Activated CD4-positive, alpha-beta memory T cell treated with anti-CD3 and anti-CD28 coated beads for 36 hours (primary cell): ENCODE measurements around the gene ARMC6. TPM values are rescaled to one million over a fixed set of nuclear protein-coding genes. Genes with fewer than 3 reads are reported as not detected.

Experiments
- CTCF ChIA-PET: fragments of 350-600 bp; sonication (Branson Sonifier 250); formaldehyde crosslinking; loops from one replicate; lab custom pipeline; 2021; ENCODE audit warnings: antibody characterized with exemption, inconsistent platforms; lab: Charles Lee
- POLR2A ChIA-PET: fragments of 350-600 bp; sonication (Branson Sonifier 250); formaldehyde crosslinking; loops from one replicate; lab custom pipeline; 2021; ENCODE audit warnings: antibody characterized with exemption; lab: Charles Lee
- DNase-seq: peaks from one replicate; pipeline ENCODE4 v3.0.0-alpha.2; 2020
- H3K27ac Mint-ChIP-seq: one replicate; pipeline ENCODE4 v1.8.0; 2021; ENCODE audit warnings: mixed read lengths
- H3K27me3 Mint-ChIP-seq: one replicate; pipeline ENCODE4 v1.8.0; 2021; ENCODE audit warnings: mixed read lengths
- H3K36me3 Mint-ChIP-seq: one replicate; pipeline ENCODE4 v1.8.0; 2021; ENCODE audit warnings: mixed read lengths
- H3K4me1 Mint-ChIP-seq: one replicate; pipeline ENCODE4 v1.8.0; 2021; ENCODE audit warnings: low read depth, mixed read lengths
- H3K4me3 Mint-ChIP-seq: one replicate; pipeline ENCODE4 v1.8.0; 2021; ENCODE audit warnings: mild to moderate bottlenecking, mixed read lengths
- H3K9me3 Mint-ChIP-seq: one replicate; pipeline ENCODE4 v1.8.0; 2021; ENCODE audit warnings: mixed read lengths
- intact Hi-C: fragments of 100-400 bp; cut with micrococcal nuclease; formaldehyde crosslinking; loops from one replicate; pipeline ENCODE4 v1.15.1; 2023
- total RNA-seq, 2 experiments: library from RNA; stranded (reverse); gene quantifications; one replicate each; pipeline ENCODE4 v1.2.3, GENCODE V29; 2021

The ARMC6 gene
- total RNA-seq, result 10 to 100 TPM; 24.4 to 26.2 TPM

DNA sequence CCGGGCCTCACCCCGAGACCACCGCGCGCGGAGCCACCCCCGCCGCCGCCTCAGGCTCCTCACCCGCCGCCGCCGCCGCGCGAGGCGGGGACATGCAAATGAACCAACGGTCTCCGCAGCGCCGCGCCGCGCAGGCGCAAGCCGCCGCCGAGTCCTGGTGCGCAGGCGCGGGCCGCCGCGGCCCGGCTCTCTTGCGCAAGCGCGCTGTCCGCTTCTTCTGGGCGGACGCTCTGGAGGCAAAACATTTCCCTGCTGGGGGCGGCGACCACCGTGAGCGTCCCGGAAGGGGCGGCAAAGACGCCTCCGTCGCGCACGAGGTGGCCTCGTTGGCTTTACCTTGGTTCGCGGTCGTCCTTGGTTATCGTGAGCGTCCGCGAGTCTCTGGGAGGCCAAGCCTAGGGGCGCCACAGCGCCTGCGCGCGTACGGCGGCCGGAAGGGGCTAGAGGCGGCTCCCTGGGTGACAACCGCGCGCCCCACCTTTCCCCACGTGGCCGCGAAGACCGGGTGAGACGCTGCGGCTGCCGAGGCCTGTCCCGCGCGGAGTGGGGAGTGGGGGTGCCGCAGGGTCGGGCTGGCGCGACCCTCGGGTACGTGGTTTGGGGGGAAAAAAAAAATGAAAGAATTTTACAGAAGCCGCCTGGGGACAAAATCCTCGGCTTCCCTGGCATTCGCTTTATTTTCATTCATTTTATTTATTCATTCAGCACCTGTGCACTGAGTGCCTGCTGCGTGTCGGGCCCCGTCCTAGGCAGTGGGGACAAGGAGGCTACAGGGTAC is at the start of gene ARMC6, which contains the start of gene SUGP2:
ARMC6 (plus strand) TSS at position 178 of the 778 bp plus-strand sequence. CDS start 607 bp downstream, outside the sequence.
SUGP2 (minus strand) TSS at position 92 of the 778 bp plus-strand sequence. CDS start 2,446 bp downstream, outside the sequence.
- Mint-ChIP-seq H3K4me1 (peaks cover 30% of the 10 kb centered on the region), H3K36me3 (peaks cover 17% of the 10 kb centered on the region), H3K27me3 (no peaks in the 10 kb centered on the region), H3K4me3 (peak within 1 kb of the TSS; percentile 89), H3K9me3 (no peaks in the 10 kb centered on the region), H3K27ac (peak within 1 kb of the TSS; percentile 84)
- ChIA-PET POLR2A (no interaction called here), CTCF (no interaction called here)
- intact Hi-C loops, result loop anchor here (1.0 to 5.0 kb wide), 3 partner anchors 31 to 374 kb away; partner anchors contain the start of genes COPE, DDX49 and GATAD2A
- DNase-seq, result peak; percentile 91

- CTCF ChIA-PET, result no interaction called here
- no peak for DNase-seq
- no peaks in the 10 kb centered on the region for H3K9me3 Mint-ChIP-seq
- no peak overlapping the region for H3K4me3 Mint-ChIP-seq
- no peaks in the 10 kb centered on the region for H3K4me1 Mint-ChIP-seq
- H3K27ac Mint-ChIP-seq, result no peak overlapping the region
- H3K36me3 Mint-ChIP-seq, result no peaks in the 10 kb centered on the region
- POLR2A ChIA-PET, result interaction anchor here (0.6 kb wide), 1 partner anchor 8 kb away, joined by 5 read pairs; no protein-coding TSS in a partner anchor
- H3K27me3 Mint-ChIP-seq, result peaks cover 12% of the 10 kb centered on the region
- intact Hi-C loops, result no loop called here
Observed at GRCh38 chr19:18984251-18984650, 49.2 kb upstream of the ARMC6 start.

- POLR2A ChIA-PET, result no interaction called here
Observed at GRCh38 chr19:18985257-18985656, 48.1 kb upstream of the ARMC6 start.

GRCh38 chr19:18987456-18987855 is 45.9 kb upstream of the ARMC6 start:
- no peak for DNase-seq
- no peak overlapping the region for H3K27ac Mint-ChIP-seq
- no peaks in the 10 kb centered on the region for H3K4me1 Mint-ChIP-seq
- H3K36me3 Mint-ChIP-seq, result peaks cover 5% of the 10 kb centered on the region
- CTCF ChIA-PET, result interaction anchor here (0.6 to 1.6 kb wide), 3 partner anchors 60 to 393 kb away, joined by 4 to 5 read pairs (median 5); partner anchors contain the start of genes COPE and DDX49
- POLR2A ChIA-PET, result no interaction called here
- H3K9me3 Mint-ChIP-seq, result no peaks in the 10 kb centered on the region
- peaks cover 10% of the 10 kb centered on the region for H3K27me3 Mint-ChIP-seq
- no peak overlapping the region for H3K4me3 Mint-ChIP-seq
- intact Hi-C loops, result no loop called here

More at GRCh38 chr19:18985257-18985656, 48.1 kb upstream of the ARMC6 start:
- CTCF ChIA-PET, result no interaction called here
- no peak overlapping the region for H3K27ac Mint-ChIP-seq
- intact Hi-C loops, result no loop called here
- DNase-seq, result no peak
- no peak overlapping the region for H3K4me3 Mint-ChIP-seq
- H3K27me3 Mint-ChIP-seq, result peaks cover 10% of the 10 kb centered on the region
- H3K4me1 Mint-ChIP-seq, result no peaks in the 10 kb centered on the region
- no peaks in the 10 kb centered on the region for H3K9me3 Mint-ChIP-seq
- no peaks in the 10 kb centered on the region for H3K36me3 Mint-ChIP-seq

DNA sequence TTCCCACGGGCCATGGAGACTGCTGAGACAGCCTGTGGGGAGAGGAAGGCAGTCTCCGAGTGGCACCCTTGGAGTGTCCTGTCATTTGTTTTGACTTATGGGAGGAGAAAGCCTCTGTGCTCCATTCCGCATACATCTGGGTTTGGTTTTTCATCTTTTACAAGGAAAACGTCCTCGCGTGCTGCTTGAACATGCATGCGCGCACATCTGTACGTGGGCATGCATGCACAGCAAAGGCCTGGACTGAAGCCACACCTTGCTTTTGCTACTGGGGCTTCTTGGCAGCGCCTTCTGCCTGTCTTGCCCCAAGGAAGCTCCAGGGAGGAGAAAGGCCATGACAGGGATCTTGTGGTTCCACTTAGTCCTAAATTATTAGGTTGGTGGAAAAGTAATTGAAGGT is 44.1 kb upstream of the ARMC6 start:
- Mint-ChIP-seq H3K4me3 (no peak overlapping the region), H3K9me3 (no peaks in the 10 kb centered on the region), H3K36me3 (peaks cover 20% of the 10 kb centered on the region), H3K27me3 (peaks cover 5% of the 10 kb centered on the region), H3K27ac (no peak overlapping the region), H3K4me1 (no peaks in the 10 kb centered on the region)
- CTCF ChIA-PET, result no interaction called here
- DNase-seq, result no peak
- intact Hi-C loops, result no loop called here
- POLR2A ChIA-PET, result no interaction called here

DNA sequence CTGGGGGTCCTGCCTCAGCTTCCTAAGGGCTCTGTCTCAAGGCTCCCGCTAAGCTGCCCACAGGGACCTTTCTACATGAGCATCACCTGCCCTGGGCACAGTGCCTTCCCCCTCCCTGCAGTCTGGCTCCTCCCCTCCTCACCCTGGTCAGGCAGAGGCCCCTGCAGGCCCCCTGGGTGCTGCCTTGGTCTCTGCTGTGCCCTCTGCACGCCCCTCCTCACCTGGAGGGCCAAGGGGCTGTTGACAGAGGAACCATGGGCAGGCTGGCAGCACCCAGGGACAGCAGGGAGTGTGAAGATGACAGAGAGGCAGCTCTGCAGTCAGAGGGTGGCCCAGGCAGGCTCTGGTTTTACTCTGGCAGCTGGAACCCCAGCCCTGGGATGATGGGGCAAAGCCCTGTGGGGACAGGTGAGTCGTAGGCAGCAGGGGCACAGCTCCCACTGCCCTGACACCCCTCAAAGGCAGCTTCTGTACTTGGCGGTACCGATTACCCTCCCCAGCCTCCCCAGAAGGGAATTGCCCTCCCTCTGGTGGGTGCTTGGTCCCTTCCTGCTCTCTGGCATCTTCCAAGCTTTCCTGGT is 43.2 kb upstream of the ARMC6 start:
- Mint-ChIP-seq H3K4me3 (no peak overlapping the region), H3K4me1 (no peaks in the 10 kb centered on the region), H3K36me3 (peaks cover 21% of the 10 kb centered on the region), H3K9me3 (no peaks in the 10 kb centered on the region), H3K27me3 (peaks cover 2% of the 10 kb centered on the region), H3K27ac (no peak overlapping the region)
- POLR2A ChIA-PET, result no interaction called here
- intact Hi-C loops, result no loop called here
- CTCF ChIA-PET, result interaction anchor here (0.6 kb wide), 1 partner anchor 121 kb away, joined by 3 read pairs; no protein-coding TSS in a partner anchor
- DNase-seq, result no peak

DNA sequence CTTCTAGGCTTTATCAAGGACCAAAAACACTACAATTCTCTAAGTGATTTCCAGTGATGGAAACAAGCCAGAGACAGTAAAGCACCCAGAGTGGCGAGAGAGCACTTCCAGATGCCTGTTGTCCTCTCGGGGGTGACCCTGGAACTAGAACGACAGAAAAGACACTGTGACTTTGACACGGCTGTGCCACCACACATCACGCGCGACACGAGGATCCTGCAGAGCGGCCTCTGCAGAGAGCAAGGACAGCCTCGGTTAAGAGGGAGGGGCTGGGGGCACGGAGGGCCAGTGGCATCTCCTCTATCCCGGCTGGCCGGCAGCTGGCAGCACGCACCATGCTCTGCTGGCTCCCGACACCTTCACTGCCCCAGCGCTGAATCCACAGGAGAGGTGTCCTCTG is 42.4 kb upstream of the ARMC6 start:
- ChIA-PET POLR2A (no interaction called here), CTCF (no interaction called here)
- Mint-ChIP-seq H3K9me3 (no peaks in the 10 kb centered on the region), H3K4me1 (no peaks in the 10 kb centered on the region), H3K27ac (no peak overlapping the region), H3K27me3 (no peaks in the 10 kb centered on the region), H3K4me3 (no peak overlapping the region), H3K36me3 (peaks cover 21% of the 10 kb centered on the region)
- DNase-seq, result no peak
- intact Hi-C loops, result no loop called here

DNA sequence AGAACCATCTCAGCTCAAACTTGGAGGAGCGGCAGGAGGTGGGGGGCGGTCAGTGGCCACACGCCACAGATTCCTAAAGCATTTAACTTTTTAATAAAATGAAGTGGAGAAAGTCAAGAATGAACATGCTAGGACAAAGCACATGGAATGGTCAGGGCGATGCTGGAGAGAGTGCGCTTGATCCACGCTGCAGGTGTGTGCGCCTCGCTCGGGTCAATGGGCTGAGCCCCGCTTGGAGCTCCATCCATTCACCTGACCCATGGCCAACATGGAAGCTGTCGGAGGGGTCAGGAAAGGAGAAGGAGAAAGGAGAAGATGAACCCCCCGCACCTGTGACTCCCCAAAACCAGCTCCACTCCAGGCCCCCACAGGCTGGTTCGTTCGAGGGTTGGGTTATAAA is 41.9 kb upstream of the ARMC6 start:
- DNase-seq, result no peak
- CTCF ChIA-PET, result no interaction called here
- Mint-ChIP-seq H3K9me3 (no peaks in the 10 kb centered on the region), H3K4me1 (no peaks in the 10 kb centered on the region), H3K36me3 (peaks cover 21% of the 10 kb centered on the region), H3K4me3 (no peak overlapping the region), H3K27me3 (no peaks in the 10 kb centered on the region), H3K27ac (no peak overlapping the region)
- POLR2A ChIA-PET, result interaction anchor here (0.6 kb wide), 1 partner anchor 8 kb away, joined by 5 read pairs; no protein-coding TSS in a partner anchor
- intact Hi-C loops, result no loop called here

GRCh38 chr19:18992696-18993095 is 40.7 kb upstream of the ARMC6 start:
- ChIA-PET CTCF (no interaction called here), POLR2A (no interaction called here)
- H3K27me3 Mint-ChIP-seq, result no peaks in the 10 kb centered on the region
- H3K27ac Mint-ChIP-seq, result no peak overlapping the region
- H3K36me3 Mint-ChIP-seq, result peaks cover 21% of the 10 kb centered on the region
- H3K4me1 Mint-ChIP-seq, result no peaks in the 10 kb centered on the region
- DNase-seq, result no peak
- no peak overlapping the region for H3K4me3 Mint-ChIP-seq
- intact Hi-C loops, result no loop called here
- H3K9me3 Mint-ChIP-seq, result no peaks in the 10 kb centered on the region

GRCh38 chr19:18993115-18993514 is 40.3 kb upstream of the ARMC6 start:
- Mint-ChIP-seq H3K4me3 (no peak overlapping the region), H3K9me3 (no peaks in the 10 kb centered on the region), H3K27me3 (no peaks in the 10 kb centered on the region), H3K4me1 (no peaks in the 10 kb centered on the region), H3K27ac (no peak overlapping the region), H3K36me3 (peaks cover 21% of the 10 kb centered on the region)
- ChIA-PET CTCF (no interaction called here), POLR2A (no interaction called here)
- no peak for DNase-seq
- intact Hi-C loops, result no loop called here

DNA sequence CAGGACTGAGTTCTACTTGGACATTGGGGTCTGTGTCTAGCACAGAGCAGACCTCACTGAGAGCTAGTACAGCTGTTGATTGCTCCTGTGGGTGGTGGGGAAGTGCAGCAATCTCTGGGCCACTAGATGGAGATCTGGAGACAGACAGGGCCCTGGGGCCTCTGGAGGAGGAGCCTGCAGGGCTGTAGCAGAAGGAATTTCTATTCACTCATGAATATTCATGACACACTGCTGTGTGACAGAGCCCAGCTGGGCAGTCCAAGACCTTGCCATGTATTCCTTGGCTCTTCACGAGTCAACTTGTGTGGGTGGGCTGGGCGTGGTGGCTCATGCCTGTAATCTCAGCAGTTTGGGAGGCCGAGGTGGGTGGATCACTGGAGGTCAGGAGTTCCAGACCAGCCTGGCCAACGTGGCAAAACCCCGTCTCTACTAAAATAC is 37.6 kb upstream of the ARMC6 start:
- intact Hi-C loops, result no loop called here
- no peak overlapping the region for H3K4me3 Mint-ChIP-seq
- H3K4me1 Mint-ChIP-seq, result peaks cover 16% of the 10 kb centered on the region
- ChIA-PET CTCF (interaction anchor here (1.0 kb wide), 1 partner anchor 120 kb away, joined by 3 read pairs; no protein-coding TSS in a partner anchor), POLR2A (no interaction called here)
- no peaks in the 10 kb centered on the region for H3K27me3 Mint-ChIP-seq
- H3K9me3 Mint-ChIP-seq, result no peaks in the 10 kb centered on the region
- H3K36me3 Mint-ChIP-seq, result peaks cover 30% of the 10 kb centered on the region
- peak; percentile 27 for DNase-seq
- H3K27ac Mint-ChIP-seq, result no peak overlapping the region

DNA sequence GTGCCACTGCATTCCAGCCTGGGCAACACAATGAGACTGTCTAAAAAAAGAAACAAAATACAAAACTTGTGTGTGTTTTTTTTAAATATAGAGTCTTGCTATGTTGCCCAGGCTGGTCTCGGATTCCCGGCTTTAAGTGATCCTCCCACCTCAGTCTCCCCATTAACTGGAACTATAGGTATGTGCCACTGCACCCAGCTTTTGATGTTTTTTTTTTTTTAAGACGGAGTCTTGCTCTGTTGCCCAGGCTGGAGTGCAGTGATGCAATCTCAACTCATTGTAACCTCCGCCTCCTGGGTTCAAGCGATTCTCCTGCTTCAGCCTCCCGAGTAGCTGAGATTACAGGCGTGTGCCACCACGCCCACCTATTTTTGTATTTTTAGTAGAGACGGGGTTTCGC is 37.1 kb upstream of the ARMC6 start:
- DNase-seq, result no peak
- CTCF ChIA-PET, result no interaction called here
- intact Hi-C loops, result no loop called here
- POLR2A ChIA-PET, result no interaction called here
- Mint-ChIP-seq H3K27me3 (no peaks in the 10 kb centered on the region), H3K4me3 (no peak overlapping the region), H3K36me3 (peaks cover 29% of the 10 kb centered on the region), H3K4me1 (peaks cover 16% of the 10 kb centered on the region), H3K27ac (no peak overlapping the region), H3K9me3 (no peaks in the 10 kb centered on the region)
